ENCODE results near the gene YWHAE. TPM values are rescaled to one million over a fixed set of nuclear protein-coding genes. Genes with fewer than 3 reads are reported as not detected.

The YWHAE gene
- total RNA-seq, 120 experiments from 2014 or later = 537 to 1,262 (median 829) TPM

Other genes with a start within 250 kb of the YWHAE start
- 100 to 1,000 TPM; 259 to 675 (median 435) TPM for gene ABR, start 220.2 kb downstream of the YWHAE start, total RNA-seq
- 1 to 10 TPM in 88 of 120 experiments, under 1 TPM in 28, not detected in 4; 0.52 to 3.5 (median 1.5) TPM for gene BHLHA9, start 129.8 kb downstream of the YWHAE start, total RNA-seq
- 1 to 10 TPM in 20 of 120 experiments, under 1 TPM in 93, not detected in 7; 0.10 to 3.2 (median 0.54) TPM for gene TRARG1, start 120.6 kb downstream of the YWHAE start, total RNA-seq
- gene CRK, start 56.0 kb upstream of the YWHAE start, total RNA-seq = 10 to 100 TPM; 37.2 to 62.1 (median 49.0) TPM
- gene MYO1C, start 92.5 kb upstream of the YWHAE start, total RNA-seq = 10 to 100 TPM; 13.8 to 50.6 (median 25.1) TPM
- gene INPP5K, start 116.4 kb upstream of the YWHAE start, total RNA-seq = 10 to 100 TPM; 28.5 to 70.6 (median 43.8) TPM
- gene PITPNA, start 162.6 kb upstream of the YWHAE start, total RNA-seq = 100 to 1,000 TPM in 97 of 120 experiments, 10 to 100 TPM in 23; 69.4 to 185 (median 126) TPM
- gene SLC43A2, start 228.6 kb upstream of the YWHAE start, total RNA-seq = 10 to 100 TPM; 27.7 to 80.6 (median 45.9) TPM
- 10 to 100 TPM in 39 of 120 experiments, 1 to 10 TPM in 81; 5.1 to 21.7 (median 8.7) TPM for gene SCARF1, start 245.5 kb upstream of the YWHAE start, total RNA-seq
- 10 to 100 TPM in 111 of 120 experiments, 1 to 10 TPM in 9; 5.3 to 27.4 (median 14.8) TPM for gene RILP, start 249.6 kb upstream of the YWHAE start, total RNA-seq

Data from dorsolateral prefrontal cortex (tissue), 118 donors.